ENCODE measurements around the gene FBN3.
A peak's percentile ranks its signal among the peaks of the same experiment; 100 is the strongest.

Gene FBN3

GRCh38 chr19:8079988-8080387 is 69.4 kb downstream of the FBN3 start:
- CTCF ChIA-PET = no interaction called here
- no peak for TF ChIP-seq HDGF (IDR thresholded peaks at IDR 0.05; ENCODE audit: borderline replicate concordance)
- TF ChIP-seq, protein P1, sequence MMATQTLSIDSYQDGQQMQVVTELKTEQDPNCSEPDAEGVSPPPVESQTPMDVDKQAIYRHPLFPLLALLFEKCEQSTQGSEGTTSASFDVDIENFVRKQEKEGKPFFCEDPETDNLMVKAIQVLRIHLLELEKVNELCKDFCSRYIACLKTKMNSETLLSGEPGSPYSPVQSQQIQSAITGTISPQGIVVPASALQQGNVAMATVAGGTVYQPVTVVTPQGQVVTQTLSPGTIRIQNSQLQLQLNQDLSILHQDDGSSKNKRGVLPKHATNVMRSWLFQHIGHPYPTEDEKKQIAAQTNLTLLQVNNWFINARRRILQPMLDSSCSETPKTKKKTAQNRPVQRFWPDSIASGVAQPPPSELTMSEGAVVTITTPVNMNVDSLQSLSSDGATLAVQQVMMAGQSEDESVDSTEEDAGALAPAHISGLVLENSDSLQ (IDR thresholded peaks at IDR 0.05) = peak; percentile 80
- DNase-seq (ENCODE audit: extremely low spot score) = no peak
- POLR2A ChIA-PET = interaction anchor here (0.6 kb wide), 1 partner anchor 20 kb away, joined by 3 read pairs; no protein-coding TSS in a partner anchor

- POLR2A ChIA-PET = no interaction called here
Measured at GRCh38 chr19:8075158-8076074, 74.0 kb downstream of the FBN3 start.

GRCh38 chr19:8074501-8074900 is 74.9 kb downstream of the FBN3 start:
- ChIA-PET CTCF (no interaction called here), POLR2A (no interaction called here)
- TF ChIP-seq ELF4 (IDR thresholded peaks at IDR 0.05) (no peak), FOXM1 (IDR thresholded peaks at IDR 0.05; ENCODE audit: borderline replicate concordance) (no peak), TARDBP (IDR thresholded peaks at IDR 0.05) (no peak), HDGF (IDR thresholded peaks at IDR 0.05; ENCODE audit: borderline replicate concordance) (no peak), SUZ12 (IDR thresholded peaks at IDR 0.05) (no peak), NFRKB (IDR thresholded peaks at IDR 0.05) (no peak)
- no peak for DNase-seq (ENCODE audit: extremely low spot score)

More at GRCh38 chr19:8075158-8076074, 74.0 kb downstream of the FBN3 start:
- no peak for TF ChIP-seq FOXA1 (IDR thresholded peaks at IDR 0.05)
- no peak for TF ChIP-seq FOXM1 (IDR thresholded peaks at IDR 0.05; ENCODE audit: borderline replicate concordance)
- TF ChIP-seq FOXK2 (IDR thresholded peaks at IDR 0.05) = no peak
- TF ChIP-seq NFRKB (IDR thresholded peaks at IDR 0.05) = no peak
- TF ChIP-seq TARDBP (IDR thresholded peaks at IDR 0.05) = no peak
- TF ChIP-seq ZNF384 (IDR thresholded peaks at IDR 0.05) = no peak
- no peak for TF ChIP-seq HDGF (IDR thresholded peaks at IDR 0.05; ENCODE audit: borderline replicate concordance)
- TF ChIP-seq, protein P1 (IDR thresholded peaks at IDR 0.05) = no peak
- no peak for TF ChIP-seq SUZ12 (IDR thresholded peaks at IDR 0.05)
- TF ChIP-seq LEF1 (IDR thresholded peaks at IDR 0.05; ENCODE audit: borderline replicate concordance) = no peak
- TF ChIP-seq ARNT (IDR thresholded peaks at IDR 0.05) = no peak
- no peak for TF ChIP-seq BHLHE40 (IDR thresholded peaks at IDR 0.05; ENCODE audit: borderline replicate concordance)
- no peak for TF ChIP-seq ELF4 (IDR thresholded peaks at IDR 0.05)
- no peak for TF ChIP-seq L3MBTL2 (conservative IDR thresholded peaks at IDR 0.05)
- DNase-seq (ENCODE audit: extremely low spot score) = no peak
- CTCF ChIA-PET = no interaction called here

- TF ChIP-seq L3MBTL2 (conservative IDR thresholded peaks at IDR 0.05) (no peak), FOXA1 (IDR thresholded peaks at IDR 0.05) (no peak), FOXM1 (IDR thresholded peaks at IDR 0.05; ENCODE audit: borderline replicate concordance) (no peak), ZNF384 (IDR thresholded peaks at IDR 0.05) (no peak), HDGF (IDR thresholded peaks at IDR 0.05; ENCODE audit: borderline replicate concordance) (no peak), FOXK2 (IDR thresholded peaks at IDR 0.05) (no peak), TARDBP (IDR thresholded peaks at IDR 0.05) (no peak), SUZ12 (IDR thresholded peaks at IDR 0.05) (no peak), ARNT (IDR thresholded peaks at IDR 0.05) (no peak), NFRKB (IDR thresholded peaks at IDR 0.05) (no peak), BHLHE40 (IDR thresholded peaks at IDR 0.05; ENCODE audit: borderline replicate concordance) (no peak), ELF4 (IDR thresholded peaks at IDR 0.05) (no peak), CTBP1 (IDR thresholded peaks at IDR 0.05; ENCODE audit: borderline replicate concordance) (no peak), LEF1 (IDR thresholded peaks at IDR 0.05; ENCODE audit: borderline replicate concordance) (no peak), SP1 (IDR thresholded peaks at IDR 0.05) (no peak)
- TF ChIP-seq, protein P1 (IDR thresholded peaks at IDR 0.05) = no peak
- no peak for DNase-seq (ENCODE audit: extremely low spot score)
- CTCF ChIA-PET = no interaction called here
- POLR2A ChIA-PET = no interaction called here
Measured at GRCh38 chr19:8071912-8072311, 77.5 kb downstream of the FBN3 start.

DNA sequence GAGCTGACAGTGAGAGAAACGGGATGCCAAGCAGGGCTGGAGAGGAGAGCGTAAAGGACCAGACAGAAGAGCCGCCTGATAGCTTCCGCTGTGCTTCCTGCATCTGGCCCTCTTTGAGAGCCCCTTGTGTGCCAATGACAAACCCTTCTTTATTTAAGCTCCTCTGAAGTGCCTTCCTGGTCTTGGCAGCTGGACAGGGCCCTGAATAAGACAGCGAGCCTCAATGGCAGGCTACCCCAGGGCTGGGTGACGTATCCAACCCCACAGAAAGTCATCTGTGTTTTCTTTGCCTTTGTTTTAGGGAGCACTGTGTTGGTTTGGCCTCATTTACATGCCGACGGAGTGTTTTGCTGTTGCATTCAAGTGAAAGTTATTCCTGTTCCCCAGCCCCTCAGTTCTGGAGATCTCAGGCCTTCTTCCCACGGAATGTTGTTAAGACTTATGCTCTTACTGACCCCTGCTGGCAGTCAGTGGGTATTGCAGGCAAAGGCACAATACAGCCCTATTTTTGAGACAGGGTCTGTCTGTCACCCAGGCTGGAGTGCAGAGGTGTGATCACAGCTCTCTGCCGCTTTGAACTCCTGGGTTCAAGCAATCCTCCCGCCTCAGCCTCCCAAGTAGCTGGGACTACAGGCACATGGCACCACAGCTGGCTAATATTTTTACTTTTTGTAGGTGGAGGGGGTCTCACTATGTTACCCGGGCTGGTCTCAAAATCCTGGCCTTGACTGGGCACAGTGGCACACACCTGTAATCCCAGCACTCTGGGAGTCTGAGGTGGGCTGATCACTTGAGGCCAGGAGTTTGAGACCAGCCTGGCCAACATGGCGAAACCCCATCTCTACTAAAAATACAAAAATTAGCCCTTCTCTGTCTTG is 80.1 kb downstream of the FBN3 start:
- TF ChIP-seq NFRKB (IDR thresholded peaks at IDR 0.05) (no peak), FOXK2 (IDR thresholded peaks at IDR 0.05) (no peak), HDGF (IDR thresholded peaks at IDR 0.05; ENCODE audit: borderline replicate concordance) (no peak), BHLHE40 (IDR thresholded peaks at IDR 0.05; ENCODE audit: borderline replicate concordance) (no peak), SUZ12 (IDR thresholded peaks at IDR 0.05) (no peak), CTBP1 (IDR thresholded peaks at IDR 0.05; ENCODE audit: borderline replicate concordance) (no peak), ZNF384 (IDR thresholded peaks at IDR 0.05) (no peak), TARDBP (IDR thresholded peaks at IDR 0.05) (no peak), L3MBTL2 (conservative IDR thresholded peaks at IDR 0.05) (no peak), SP1 (IDR thresholded peaks at IDR 0.05) (no peak), ELF4 (IDR thresholded peaks at IDR 0.05) (no peak), FOXA1 (IDR thresholded peaks at IDR 0.05) (no peak), ARNT (IDR thresholded peaks at IDR 0.05) (no peak), FOXM1 (IDR thresholded peaks at IDR 0.05; ENCODE audit: borderline replicate concordance) (no peak), LEF1 (IDR thresholded peaks at IDR 0.05; ENCODE audit: borderline replicate concordance) (no peak)
- TF ChIP-seq, protein P1 (IDR thresholded peaks at IDR 0.05) = no peak
- DNase-seq (ENCODE audit: extremely low spot score) = no peak
- POLR2A ChIA-PET = no interaction called here
- CTCF ChIA-PET = no interaction called here
